GM12864 (cell line): Measurements from ENCODE around the gene RAET1E.
"Not testable (repeated sequence)": the region's sequence is repeated elsewhere in the genome, so short reads cannot be mapped to it uniquely, and the experiment has no call there.

Source experiments
- DNase-seq: peaks from one replicate; pipeline ENCODE4 v3.0.0-alpha.2; 2011; ENCODE audit warnings: low read depth
- H3K4me3 ChIP-seq: 2 replicates; pipeline ENCODE4 v1.5.1; 2011; ENCODE audit warnings: mild to moderate bottlenecking, low read depth, low read length, control low read depth
- CTCF ChIP-seq: IDR thresholded peaks from 2 replicates; pipeline ENCODE4 v1.5.1; 2011; ENCODE audit warnings: low read depth, mild to moderate bottlenecking, moderate library complexity, low read length, control low read depth, inconsistent platforms; ENCODE audit errors: missing control alignments

The RAET1E gene

GRCh38 chr6:149925253-149925973 lies 27.5 kb upstream of the RAET1E start:
- no peak for DNase-seq
- no peak overlapping the region for H3K4me3 ChIP-seq
- TF ChIP-seq CTCF, result no peak

GRCh38 chr6:149924933-149925252 lies 27.0 kb upstream of the RAET1E start:
- H3K4me3 ChIP-seq, result no peak overlapping the region
- TF ChIP-seq CTCF, result no peak
- no peak for DNase-seq

DNA sequence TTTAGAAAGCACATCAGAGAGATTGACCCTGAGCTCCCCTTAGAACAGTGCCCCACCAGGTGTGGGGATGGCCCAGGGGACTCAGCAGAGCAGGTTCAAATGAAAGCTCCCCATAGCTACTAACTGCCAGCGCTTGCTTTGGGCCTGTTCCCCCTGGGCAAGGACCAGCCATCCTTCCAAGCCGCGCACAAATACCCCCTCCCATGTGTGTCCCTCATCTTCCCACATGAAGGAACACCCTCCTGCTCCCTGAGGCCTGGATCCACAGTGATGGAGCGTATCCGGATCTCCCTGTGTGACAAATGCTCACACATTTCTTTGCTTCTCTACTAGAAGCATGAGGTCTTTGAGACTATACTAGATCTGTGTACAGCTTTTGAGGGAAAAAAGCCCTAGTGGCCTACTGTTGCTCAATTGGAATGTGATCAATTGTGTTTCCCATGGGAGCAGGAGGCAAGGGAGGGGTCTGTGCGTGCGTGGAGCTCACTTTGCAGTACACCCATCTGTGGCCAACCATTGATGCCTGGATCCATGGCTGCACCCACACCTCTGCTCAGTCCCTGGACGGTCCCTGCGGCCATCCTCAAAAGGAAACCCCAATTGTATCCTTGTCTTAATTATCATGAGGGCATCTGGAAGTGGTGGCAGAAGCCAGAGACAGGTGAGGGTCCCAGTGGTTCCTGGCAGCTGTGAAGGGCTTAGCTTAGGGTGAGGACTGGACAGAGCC lies 26.5 kb upstream of the RAET1E start:
- no peak for TF ChIP-seq CTCF
- DNase-seq, result no peak
- no peak overlapping the region for H3K4me3 ChIP-seq

- no peak for DNase-seq
- H3K4me3 ChIP-seq, result no peak overlapping the region
- no peak for TF ChIP-seq CTCF
Observed at GRCh38 chr6:149923327-149923986, 25.5 kb upstream of the RAET1E start.

DNA sequence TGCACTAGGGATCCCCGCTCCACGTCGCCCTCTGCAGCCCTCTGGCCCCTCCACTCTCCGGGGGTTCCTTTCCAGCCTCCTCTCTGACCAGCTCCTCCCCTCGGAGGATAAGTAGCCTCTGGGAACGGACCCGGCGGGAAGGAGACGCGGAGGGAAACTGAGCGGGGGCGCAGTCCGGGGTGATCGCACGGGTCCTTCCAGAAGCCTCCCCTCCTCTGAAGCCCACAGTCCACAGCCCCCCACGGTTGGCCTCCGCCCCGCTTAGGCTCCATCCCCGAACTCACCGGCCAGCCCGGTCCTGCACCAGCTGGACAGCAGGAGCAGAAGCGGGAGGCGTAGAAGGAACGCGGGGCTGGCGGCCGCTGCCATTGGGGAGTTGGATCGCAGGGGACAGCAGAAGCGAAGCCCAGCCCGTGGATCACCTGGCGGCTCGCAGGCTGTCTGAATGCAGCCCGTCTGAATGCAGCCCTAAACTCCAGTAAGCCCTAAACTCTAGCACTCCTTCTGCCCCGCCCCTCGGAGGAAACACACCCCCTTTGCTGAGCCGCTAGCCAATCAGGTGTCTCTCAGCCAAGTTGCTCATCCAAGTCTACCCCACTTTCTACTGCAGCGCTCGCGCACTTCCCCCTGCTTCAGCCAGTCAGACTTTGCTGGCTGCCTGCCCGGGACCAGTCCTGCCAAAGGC lies 24.9 kb upstream of the RAET1E start, which contains the start of gene RAET1G:
RAET1G (minus strand) TSS at position 480 of the 685 bp plus-strand sequence; CDS start at position 369, 111 bp downstream.
- no peak within 1 kb of the TSS for H3K4me3 ChIP-seq
- DNase-seq, result peak; percentile 16
- no peak for TF ChIP-seq CTCF

DNA sequence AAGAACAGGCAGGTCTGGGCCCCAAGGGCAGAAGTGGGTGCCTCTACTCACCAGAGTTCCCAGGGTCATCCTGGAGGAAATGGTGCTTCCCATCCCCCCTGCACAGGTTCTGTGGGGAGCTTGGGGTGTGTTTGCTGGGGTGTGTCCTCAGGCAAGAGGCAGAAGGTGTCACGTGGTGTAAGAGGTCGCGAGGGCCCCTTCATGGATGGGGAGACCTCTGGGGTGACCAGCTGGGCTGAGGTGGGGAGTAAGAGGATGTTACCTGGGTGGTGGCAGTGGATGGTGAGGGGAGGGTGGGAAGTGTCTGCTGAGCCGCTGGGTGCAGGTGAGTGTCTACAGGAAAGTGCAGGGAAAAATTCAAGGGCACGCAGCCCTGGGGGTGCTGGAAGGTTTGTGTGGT lies 24.2 kb upstream of the RAET1E start:
- not testable (repeated sequence) for DNase-seq, H3K4me3 ChIP-seq

DNA sequence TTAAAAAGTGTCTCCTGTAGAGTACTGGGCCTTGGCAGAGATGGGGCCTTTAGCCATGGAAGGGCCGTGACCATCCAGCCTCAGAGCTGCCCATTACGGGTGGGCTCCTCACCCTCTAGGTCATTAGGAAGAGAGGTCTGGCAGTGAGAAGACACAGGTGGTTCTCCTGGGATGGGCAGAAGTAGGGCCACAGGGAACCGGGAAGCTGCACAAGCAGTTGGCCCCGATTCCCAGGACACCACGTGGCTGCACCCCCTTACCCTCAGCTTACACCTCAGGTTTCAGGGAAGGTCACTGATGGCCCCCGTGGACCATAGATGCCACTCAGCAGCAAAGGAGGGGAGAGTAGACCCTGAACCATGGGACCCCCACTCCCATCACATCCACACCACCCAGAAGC lies 23.4 kb upstream of the RAET1E start:
- TF ChIP-seq CTCF, result no peak
- DNase-seq, result no peak

More for the DNA sequence above, 23.4 kb upstream of the RAET1E start:
- no peak overlapping the region for H3K4me3 ChIP-seq
